ENCODE data around the gene WDR38.

The WDR38 gene

GRCh38 chr9:124882231-124882630, 29.0 kb downstream of the WDR38 start:
- no peak for DNase-seq (ENCODE audit: low spot score)

DNA sequence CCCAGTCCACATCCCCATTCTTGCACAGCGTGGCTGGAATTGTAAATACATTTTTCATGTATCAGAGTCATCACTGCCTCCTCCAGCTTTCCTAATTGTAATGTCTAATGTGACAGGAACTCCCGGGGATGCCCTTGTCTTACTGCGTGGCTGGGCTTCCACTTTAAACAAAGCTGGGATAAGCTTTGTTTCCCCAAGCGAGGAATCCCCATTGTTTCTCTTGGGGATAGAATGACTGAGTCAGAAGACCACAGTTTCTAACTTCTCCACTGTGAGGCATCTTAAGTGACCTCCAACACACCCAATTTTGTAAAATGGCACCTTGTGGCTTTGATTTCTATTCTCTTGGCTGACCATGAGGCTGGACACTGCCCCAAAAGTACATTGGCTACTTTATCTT, 31.1 kb downstream of the WDR38 start:
- no peak for DNase-seq (ENCODE audit: low spot score)

GRCh38 chr9:124885551-124885950, 32.3 kb downstream of the WDR38 start:
- no peak for DNase-seq (ENCODE audit: low spot score)

- DNase-seq (ENCODE audit: low spot score) = no peak
These were observed 33.2 kb downstream of the WDR38 start for GRCh38 chr9:124886461-124886860.

- DNase-seq (ENCODE audit: low spot score) = no peak
These were observed 33.7 kb downstream of the WDR38 start for GRCh38 chr9:124886866-124887492.

DNA sequence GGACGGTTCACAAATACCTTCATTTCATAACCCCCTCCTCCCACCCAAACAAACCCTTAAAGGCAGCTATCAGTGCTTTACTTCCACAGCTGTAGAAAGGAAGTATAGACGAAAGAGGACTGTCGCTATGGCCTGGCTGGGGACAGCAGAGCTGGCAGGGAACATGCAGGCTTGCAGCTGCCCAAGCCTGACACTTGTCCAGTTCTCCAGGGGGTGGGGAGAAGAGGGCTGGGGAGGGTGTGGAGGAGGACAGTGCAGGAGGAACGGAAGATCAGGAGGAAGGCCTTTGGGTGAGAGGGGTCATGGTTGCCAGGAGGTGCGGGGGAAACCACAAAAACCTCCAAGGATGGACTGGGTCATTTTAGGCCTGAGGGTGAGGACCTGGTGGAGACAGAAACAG, 34.6 kb downstream of the WDR38 start:
- no peak for DNase-seq (ENCODE audit: low spot score)

- no peak for DNase-seq (ENCODE audit: low spot score)
These were observed 35.7 kb downstream of the WDR38 start for GRCh38 chr9:124889006-124889405.

- no peak for DNase-seq (ENCODE audit: low spot score)
These were observed 36.9 kb downstream of the WDR38 start for GRCh38 chr9:124890179-124890578.

- no peak for DNase-seq (ENCODE audit: low spot score)
These were observed 40.9 kb downstream of the WDR38 start for GRCh38 chr9:124894035-124894740.

DNA sequence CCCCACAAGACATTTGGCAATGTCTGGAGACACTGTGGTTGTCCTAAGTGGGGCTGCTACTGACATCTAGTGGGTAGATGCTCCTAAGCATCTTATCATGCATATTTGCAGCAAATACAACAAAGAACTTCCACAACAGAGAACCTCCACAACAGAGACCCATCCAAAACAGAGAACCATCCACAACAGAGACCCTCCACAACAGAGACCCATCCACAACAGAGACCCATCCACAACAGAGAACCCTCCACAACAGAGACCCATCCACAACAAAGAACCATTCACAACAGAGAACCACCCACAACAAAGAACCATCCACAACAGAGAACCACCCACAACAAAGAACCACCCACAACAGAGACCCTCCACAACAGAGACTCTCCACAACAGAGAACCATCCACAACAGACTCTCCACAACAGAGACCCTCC, 41.5 kb downstream of the WDR38 start:
- peak; percentile 39 for DNase-seq (ENCODE audit: low spot score)

DNA sequence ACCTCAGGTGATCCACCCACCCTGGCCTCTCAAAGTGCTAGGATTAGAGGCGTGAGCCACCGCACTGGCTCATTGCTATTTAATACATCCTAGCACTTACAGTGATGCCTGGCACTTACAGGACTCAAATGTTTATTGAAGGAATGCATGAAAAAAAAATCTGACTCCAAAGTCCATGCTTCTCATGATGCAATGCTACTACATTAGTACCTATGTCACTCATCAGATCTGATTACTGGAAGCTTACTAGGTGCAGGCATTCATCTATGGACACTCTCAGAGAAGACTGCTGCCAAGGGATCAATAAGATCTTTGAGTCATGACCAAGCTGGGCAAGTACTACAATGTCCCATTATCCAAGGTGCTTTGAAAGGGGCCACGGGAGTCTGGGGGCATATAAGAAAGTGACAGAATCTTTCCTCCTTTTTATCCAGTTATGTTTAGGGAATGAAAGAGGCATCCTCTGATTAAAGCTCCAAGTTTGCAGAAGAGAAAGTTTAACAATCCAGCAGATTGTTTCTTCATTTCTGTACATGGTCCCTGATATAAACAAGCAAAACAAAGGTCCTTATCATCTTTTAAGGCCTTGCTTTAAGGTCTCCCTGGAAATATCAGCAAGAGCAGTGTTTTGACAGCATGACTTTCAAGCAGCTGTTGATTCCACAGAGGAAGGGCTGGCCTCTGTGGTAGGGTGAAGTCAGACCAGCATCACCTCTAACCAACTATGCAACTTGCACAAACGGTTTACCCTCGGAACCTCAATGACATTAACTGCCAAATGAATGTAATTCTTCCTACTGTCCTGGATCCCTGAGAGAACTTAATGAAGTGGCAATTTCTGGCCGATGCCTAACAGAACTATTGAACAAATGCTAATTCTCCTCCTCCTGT, 44.6 kb downstream of the WDR38 start:
- no peak for DNase-seq (ENCODE audit: low spot score)

- no peak for DNase-seq (ENCODE audit: low spot score)
These were observed 46.6 kb downstream of the WDR38 start for GRCh38 chr9:124899845-124900244.

DNA sequence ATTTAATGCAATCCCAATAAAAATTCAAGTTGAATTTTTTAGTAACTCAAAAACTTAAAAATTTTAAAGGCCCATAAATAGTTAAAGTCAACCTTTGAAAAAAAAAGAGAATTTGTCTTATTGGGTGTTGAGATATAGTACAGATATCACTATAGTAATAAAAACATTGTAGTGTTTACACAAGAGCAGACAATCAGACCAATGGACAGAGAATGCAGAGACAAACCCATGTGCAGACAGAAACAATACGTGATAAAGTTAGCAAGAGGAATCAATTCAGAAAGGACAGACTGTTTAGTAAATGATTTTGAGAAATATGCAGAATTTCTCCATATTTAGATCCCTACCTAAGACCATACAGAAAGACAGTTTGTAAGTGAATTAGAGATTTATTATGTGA, 53.7 kb downstream of the WDR38 start:
- no peak for DNase-seq (ENCODE audit: low spot score)

All from kidney tubule cell (primary cell).